Activated CD4-positive, alpha-beta T cell treated with anti-CD3 and anti-CD28 coated beads, Interleukin-2, Interleukin-4, amounts not matched to agents 100 ng/mL and 50 ng/mL, durations not matched to agents 16 hours and 8 hours (primary cell): ENCODE data around the gene ZNF888.
A peak's percentile ranks its signal among the peaks of the same experiment; 100 is the strongest.
"Not testable (repeated sequence)": the region's sequence is repeated elsewhere in the genome, so short reads cannot be mapped to it uniquely, and the experiment has no call there.

Experiments used
- DNase-seq: peaks from one replicate; pipeline ENCODE4 v3.0.0-alpha.2; 2020; ENCODE audit warnings: low spot score

The ZNF888 gene

DNA sequence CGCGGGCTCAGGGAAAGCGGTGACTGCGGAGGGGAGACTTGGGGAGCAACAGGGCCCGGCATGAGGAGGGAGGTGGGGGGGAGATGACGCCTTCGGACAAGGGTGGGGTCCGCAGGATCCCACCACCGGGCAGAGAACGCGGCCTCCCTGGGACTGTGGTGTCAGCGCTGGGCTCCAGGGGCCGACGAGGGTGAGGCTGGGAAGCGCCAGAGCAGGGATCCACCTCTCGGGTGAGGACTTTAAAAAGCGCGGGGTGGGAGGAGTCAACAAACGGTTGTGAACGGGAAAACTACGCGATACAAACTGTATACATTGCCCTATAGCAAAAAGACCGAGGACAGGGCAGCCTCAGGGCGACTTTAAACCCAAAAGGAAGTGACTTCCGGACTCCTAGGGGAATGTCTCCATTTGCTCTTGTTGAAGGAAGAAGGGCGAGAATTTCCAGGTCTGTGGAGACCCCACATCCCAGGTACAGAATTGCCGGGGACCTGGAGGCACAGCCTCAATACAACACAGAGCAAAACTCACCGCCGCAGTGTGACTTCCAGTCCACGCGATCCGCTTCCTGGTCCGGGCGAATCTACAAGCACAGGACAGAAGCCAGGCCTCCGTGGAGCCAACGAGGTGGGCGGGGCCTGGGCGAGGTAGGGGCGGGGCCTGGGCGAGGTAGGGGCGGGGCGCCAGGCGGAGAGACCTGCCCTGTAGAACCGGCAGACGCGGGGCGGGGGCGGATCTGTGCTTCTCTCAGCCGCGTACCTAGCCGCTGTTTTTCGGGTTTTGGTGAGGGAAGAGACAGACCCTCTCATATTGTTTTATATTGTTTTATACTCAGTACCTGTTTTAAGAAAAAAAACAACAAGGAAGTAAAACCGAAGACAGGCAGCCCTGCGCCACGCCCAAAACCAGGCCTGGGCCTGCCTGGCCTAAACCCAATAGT lies at the start of gene ZNF888:
Gene ZNF888 (minus strand): TSS at position 588 of the 937 bp plus-strand sequence. CDS start 5,555 bp downstream, outside the sequence.
- DNase-seq: peak; percentile 52

DNA sequence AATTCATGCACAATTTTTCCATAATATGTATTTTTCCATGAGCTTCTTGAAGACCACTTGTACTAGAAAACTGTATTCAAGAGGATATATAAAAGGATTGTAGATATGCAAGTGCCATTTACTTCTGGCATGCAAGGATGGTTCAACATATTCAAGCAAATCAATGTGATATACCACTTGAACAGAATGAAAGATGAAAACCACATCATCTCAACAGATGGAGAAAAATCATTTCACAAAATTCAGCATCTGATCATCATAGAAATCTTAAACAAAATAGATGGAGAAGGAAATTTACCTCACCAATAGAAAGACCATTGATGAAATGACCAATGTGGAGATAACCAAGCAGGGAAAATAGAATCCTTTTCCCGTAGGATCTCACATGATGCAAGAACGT lies 44.5 kb upstream of the ZNF888 start:
- no peak for DNase-seq

DNA sequence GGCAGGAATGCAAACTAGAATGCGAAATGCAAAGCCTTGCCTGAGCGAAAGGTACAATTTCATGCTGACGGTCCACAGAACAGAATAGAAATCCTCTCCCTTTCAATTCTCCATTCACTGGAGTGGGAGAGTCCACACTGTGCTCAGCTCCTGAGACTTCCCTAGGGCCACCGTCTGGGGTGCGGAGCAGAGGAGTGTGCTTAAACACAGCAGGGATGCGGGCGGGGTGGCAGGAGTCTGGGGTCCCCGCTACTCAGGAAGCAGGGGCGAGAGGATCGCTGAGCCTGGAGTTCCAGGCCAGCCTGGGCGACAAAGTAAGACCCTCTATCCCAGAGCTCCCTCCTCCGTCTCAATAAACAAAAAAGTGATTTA lies 40.0 kb upstream of the ZNF888 start:
- no peak for DNase-seq

DNA sequence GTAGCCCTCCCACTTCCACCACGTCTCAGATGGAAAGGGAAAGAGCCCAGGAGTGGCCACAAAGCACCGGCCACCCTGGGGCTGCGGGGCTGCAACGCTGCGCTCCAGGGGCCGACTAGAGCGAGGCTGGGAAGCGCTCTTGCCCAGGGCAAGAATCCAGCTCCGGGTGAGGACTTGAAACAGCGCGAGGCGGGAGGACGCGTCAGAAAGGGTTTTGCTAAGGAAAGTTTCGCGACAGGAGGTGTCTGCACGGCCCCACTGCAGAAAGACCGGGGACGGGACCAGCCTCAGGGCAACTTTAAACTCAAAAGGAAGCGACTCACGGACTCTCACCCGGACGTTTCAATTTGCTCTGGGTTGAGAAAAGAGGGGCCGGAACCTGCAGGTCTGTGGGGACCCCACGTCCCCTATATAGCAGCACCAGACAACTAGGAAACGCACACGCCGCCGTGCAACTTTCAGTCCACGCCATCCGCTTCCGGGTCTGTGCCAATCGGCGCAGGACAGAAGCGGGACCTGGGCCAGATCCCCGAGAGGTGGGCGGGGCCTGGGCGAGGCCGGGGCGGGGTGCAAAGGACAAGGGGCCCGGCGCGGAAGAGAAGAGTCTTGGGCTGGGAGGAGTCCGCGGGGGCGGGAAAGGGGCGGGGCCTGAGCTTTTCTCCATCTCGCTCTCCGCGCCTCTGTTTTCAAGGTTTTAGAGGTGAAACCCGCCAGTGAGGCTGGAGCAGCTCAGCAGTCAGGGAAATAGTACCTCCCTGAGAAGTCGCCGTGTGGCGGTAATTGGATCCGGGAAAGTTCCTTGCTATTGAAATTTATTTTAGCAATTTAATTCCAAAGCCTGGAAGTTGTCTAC lies 39.4 kb upstream of the ZNF888 start, which contains the start of gene ZNF816:
Gene ZNF816 (minus strand): TSS at position 488 of the 853 bp plus-strand sequence. CDS start 6,792 bp downstream, outside the sequence.
- DNase-seq: peak; percentile 95

DNA sequence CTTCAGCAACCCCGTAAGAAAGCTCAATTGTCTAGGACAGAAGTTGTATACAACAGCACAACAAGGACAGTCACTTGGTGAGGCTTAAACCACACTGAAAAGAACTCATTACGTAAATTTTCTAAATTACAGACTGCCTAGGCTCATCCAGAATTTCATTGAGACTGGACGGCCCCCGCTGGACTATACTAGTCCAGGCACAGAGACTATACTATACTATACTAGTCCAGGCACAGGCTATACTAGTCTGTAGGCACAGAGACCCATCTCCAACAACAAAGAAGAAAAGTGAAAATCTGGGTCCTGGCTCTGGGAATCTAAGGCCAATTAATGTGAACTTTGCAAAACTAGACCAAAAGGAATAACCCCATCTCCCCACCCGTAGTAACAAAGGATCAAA lies 38.8 kb upstream of the ZNF888 start:
- DNase-seq: no peak

DNA sequence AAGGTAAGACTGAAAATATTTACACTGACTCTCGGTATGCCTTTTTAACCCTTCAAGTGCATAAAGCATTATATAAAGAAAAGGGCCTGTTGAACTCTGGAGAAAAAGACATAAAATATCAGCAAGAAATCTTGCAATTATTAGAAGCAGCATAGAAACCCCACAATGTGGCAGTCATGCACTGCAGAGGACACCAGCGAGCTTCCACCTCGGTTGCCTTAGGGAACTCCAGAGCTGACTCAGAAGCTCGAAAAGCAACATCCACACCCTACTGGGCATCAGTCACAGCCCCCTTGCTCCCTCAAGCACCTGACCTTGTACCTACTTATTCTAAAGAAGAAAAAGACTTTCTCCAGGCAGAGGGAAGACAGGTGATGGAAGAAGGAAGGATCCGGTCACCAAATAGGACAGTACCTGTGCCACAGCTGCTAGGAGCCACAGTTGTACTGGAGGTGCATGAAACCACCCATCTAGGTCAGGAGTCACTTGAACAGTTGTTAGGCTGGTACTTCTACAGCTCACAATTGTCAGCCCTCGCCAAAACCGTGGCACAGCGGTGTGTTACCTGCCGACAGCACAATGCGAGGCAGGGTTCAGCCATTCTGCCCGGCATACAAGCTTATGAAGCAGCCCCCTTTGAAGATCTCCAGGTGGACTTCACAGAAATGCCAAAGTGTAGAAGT lies 36.5 kb upstream of the ZNF888 start:
- no peak for DNase-seq

DNA sequence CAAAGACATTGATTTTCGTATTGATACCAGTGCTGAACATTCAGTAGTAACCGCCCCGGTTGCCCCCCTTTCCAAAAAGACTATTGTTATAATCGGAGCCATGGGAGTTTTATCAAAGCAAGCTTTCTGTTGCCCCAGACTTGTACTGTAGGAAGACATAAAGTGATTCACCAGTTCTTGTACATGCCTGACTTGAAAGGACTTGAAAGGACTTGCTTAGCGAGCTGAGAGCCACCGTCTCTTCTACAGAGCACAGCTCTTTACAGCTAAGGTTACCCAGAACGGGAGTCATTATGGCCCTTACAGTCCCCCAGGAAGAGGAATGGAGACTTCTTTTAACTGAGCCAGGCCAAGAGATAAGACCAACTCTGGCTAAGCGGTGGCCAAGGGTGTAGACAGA lies 34.4 kb upstream of the ZNF888 start:
- no peak for DNase-seq

DNA sequence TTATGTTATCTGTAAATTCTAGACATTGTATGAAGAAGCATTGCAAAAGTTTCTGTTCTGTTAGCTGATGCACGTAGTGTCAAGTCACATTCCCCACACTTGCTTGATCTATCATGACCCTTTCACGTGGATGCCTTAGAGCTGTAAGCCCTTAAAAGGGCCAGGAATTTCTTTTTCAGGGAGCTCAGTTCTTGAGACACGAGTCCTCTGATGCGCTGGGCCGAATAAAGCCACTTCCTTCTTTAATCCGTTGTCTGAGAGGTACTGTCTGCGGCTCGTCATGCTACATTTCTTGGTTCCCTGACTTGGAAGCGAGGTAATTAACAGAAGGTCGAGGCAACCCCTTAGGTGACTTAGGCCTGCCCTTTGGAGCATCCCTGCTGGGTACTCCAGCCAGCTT lies 33.7 kb upstream of the ZNF888 start:
- DNase-seq: no peak

DNA sequence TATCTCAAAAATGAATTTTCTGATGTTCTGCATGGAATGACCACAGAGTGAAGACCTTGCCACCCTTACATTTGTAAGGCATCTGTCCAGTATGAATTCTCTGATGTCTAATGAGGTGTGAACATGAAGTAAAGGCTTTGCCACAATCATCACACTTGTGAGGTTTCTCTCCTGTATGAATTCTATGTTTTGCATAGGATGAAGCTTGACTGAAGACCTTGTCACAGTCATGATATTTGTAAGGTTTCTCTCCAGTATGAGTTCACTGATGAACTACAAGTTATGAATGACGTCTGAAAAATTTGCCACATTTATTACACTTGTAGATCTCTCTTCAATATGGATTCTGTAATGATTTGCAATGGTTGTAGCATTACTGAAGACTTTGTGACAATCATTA lies 26.2 kb upstream of the ZNF888 start:
- DNase-seq: no peak

DNA sequence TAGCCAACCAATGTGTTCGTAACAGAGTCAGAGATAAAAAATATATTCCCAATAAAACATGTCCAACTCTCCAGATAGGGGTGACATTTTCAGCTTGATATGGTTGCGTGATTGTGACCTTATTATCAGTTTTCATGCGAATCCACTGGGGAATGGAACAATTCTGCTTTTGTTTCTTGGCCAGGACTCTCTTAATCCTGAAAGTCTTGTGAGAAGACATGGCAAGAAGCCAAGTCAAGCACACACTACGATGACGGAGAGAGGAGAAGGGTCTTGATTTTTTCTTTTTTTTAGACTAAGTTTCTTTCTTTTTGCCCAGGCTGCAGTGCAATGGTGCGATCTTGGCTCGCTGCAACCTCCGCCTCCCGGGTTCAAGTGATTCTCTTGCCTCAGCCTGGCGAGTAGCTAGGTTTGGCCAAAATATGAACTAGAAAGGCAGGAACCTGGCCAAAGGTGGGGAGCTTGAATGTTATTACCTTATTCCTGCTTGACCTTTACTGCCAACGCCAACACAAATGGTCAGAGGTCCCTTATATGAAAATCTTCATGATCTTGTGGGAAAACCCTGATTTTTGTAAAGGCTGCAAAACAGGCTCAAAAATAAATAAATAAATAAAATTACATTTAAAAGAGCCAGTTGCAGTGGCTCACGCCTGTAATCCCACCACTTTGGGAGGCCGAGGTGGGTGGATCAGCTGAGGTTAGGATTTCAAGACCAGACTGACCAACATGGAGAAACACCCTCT lies 25.0 kb upstream of the ZNF888 start:
- DNase-seq: no peak

DNA sequence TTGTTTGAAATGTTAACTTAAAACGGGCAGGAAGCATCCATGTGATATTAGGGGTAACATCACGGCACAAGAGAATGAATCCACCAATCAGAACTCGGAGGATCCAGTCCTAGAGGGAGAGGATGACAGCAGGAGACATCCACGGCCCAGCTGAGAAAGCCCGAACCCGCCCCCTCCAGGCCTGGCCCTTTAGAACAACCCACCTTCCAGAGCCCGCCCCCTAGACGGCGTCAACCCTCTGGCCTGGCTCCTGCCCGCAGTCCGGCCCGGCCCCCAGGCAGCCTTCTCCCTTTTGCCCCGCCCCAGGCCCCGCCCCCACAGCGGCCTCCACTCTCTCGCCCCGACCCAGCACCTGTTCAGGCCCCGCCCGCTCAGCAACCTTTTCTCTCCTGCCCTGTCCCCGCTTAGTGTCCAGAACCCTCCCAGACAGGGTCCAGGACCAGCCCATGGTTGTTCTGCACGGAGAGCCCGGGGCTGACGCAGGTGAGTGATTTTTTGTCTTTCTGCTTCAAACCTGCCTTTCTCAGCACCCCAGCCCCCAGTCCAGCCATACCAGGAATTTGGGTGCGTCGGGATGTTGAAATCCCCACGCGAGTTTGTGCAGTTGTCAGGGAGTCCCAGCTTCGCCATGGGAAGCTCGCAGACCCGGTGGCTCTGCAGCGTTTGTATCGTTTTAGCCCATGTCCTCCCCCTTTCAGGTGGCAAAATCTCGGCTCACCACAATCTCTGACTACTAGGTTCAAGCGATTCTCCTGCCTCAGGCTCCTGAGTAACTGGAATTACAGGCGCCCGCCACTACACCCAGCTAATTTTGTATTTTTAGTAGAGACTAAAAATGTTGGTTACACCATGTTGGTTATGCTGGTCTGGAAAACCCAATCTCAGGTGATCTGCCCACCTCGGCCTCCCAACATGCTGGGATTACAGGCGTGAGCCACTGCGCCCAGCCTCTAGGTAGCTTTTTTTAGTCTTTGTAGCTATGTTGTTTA lies 23.4 kb upstream of the ZNF888 start:
- no peak for DNase-seq

DNA sequence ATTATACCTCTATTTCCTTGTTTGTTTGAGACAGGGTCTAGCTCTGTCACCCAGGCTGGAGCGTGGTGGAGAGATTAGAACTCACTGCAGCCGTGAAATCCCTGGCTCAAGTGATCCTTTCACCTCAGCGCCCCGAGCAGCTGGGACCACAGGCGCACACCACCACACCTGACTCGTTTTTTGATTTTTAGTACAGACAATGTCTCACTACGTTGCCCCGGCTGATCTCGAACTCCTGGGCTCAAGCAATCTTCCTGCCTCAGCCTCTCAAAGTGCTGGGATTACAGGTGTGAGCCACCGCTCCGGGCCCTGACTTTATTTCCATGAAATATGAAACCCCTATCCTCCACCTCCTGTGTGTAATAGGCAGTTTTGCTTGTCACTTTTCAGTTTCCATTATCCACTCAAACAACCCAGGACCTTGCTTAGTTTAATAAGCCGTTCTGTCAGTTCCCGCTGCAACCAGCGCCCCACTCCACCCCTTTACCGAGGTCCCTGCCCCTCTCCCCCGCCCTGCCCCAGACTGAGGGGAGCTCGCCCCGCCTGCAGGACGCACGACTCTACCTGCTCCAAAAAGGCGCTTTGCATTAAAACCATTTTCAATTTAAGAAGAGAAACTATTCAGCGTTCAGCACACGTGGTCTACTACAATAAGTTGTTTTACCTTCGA lies 22.6 kb upstream of the ZNF888 start:
- DNase-seq: no peak

DNA sequence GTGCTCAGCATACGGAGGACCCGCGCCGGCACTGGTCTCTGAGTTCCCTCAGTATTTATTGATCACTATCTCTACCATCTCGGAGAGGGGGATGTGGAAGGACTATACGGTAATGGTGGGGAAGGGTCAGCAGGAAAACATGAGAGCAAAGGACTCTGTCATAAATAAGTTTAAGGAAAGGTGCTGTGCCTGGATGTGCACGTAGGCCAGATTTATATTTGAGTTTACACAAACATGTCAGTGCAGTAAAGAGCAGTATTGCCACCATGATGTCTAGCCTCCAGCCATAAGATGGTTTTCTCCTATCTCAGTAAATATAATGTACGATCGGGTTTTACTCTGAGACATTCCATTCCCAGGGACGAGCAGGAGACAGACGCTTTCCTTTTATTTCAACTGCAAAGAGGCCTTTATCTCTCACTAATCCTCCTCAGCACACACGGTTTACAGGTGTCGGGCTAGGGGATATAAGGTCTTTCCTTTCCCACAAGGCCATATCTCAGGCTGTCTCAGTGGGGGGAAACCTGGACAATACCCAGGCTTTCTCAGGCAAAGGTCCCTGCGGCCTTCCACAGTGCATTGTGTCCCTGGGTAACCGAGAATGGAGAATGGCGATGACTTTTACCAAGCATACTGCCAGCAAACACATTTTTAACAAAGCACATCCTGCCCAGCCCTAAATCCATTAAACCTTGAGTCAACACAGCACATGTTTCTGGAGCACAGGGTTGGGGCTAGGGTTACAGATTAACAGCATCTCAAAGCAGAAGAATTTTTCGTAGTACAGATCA lies 21.7 kb upstream of the ZNF888 start:
- DNase-seq: not testable (repeated sequence)

DNA sequence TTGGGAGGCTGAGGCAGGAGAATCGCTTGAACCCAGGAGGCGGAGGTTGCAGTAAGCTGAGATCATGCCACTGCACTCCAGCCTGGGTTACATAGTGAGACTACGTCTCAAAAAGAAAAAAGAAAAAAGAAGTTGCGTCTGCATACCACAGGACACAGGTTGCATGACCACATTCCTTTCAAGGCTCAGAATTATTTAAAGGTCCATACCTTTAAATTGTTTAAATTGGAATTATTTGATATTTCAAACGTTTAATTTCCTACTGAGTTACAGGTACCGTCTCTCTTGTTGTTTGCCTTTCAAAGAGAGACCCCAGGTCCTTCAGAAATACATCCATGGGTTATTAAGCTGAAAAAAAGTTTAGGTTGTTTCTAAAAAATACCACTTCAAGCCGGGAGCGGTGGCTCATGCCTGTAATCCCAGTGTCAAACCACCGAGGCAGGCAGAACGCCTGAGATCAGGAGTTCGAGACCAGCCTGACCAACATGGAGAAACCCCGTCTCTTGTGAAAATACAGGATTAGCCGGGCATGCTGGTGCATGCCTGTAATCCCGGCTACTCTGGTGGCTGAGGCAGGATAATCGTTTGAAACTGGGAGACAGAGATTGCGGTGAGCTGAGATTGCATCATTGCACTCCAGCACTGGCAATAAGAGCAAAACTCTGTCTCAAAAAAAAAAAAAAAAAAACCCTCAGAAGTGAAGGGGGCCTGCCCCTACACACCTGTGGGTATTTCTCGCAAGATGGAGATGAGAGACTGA lies 20.8 kb upstream of the ZNF888 start:
- no peak for DNase-seq

DNA sequence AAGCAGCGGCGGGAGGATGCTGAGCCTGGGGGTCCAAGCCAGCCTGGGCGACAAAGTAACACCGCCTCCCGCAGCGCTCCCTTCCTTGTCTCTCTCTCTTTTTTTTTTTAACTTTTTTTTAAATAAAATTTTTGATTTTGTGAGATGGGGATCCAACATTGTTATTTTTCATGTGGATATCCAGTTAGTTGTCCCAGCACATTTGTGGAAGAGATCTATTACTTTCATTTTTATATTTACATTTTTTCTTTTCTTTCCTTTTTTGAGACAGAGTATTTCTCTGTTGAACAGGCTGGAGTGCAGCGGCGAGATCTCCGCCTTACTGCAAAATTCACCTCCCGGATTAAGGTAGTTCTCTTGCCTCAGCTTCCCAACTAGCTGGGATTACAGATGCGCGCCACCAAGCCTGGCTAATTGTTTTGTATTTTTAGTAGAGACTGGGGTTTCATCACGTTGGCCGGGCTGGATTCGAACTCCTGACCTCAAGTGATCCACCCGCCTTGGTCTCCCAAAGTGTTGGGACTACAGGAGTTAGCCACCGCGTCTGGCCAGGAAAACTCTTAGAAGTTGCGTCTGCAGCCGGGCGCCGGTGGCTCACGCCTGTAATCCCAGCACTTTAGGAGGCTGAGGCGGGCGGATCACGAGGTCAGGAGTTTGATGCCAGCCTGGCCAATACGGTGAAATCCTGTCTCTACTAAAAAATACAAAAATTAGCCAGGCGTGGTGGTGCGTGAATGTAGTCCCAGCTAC lies 20.1 kb upstream of the ZNF888 start:
- DNase-seq: no peak

DNA sequence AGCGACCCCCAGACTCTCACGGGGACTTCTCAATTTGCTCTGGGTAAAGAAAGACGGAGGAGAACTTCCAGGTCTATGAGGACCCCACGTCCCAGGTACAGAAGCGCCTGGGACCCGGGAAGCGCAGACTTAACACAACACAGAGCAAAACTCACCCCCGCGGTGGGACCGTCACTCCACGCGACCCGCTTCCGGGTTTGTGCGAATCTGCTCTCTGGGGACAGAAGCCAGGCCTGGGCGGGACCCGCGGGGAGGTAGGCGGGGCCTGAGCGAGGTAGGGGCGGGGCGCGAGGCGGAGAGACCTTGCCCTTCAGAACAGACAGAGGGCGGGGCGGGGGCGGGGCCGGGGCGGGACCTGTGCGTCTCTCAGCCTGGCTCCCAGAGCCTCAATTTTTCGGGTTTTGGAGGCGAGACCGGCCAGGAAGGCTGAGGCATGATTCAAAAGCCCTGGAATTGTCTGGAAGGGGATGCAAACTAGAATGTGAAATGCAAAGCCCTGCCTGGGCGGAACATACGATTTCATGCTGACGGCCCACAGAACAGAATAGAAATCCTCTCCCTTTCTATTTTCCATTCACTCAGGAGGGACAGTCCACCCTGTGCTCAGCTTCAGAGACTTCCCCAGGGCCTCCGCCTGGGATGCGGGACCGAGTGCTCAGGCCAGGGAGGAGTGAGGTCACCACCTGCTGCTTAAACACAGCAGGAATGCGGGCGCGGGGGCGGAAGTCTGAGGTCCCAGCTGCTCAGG lies 19.3 kb upstream of the ZNF888 start:
- DNase-seq: peak; percentile 79

DNA sequence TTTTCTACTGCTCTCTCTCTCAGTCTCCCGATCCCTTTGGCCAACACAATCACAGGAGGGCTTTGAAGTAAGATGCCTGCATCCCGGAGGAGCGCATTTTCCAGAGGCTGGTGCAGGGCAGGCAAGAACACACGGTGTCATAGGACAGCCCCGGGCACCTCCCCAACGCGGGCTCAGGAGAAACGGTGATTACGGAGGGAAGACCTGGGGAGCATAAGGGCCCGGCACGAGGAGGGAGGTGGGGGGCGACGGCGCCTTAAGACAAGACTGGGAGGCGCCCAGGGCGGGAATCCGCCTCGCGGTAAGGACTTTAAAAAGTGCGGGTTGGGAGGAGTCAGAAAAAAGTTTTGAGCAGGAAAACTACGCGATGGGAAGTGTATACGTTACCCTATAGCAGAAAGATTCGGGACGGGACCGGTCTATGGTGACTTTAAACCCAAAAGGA lies 18.7 kb upstream of the ZNF888 start:
- no peak for DNase-seq
